GM11168 (cell line): ENCODE measurements around the gene CHI3L2.
"Not testable (repeated sequence)": the region's sequence is repeated elsewhere in the genome, so short reads cannot be mapped to it uniquely, and the experiment has no call there.

Experiments
- in situ Hi-C: fragments of 300-500 bp; cut with MboI; formaldehyde crosslinking; loops from one replicate; pipeline ENCODE4 v1.12.0; 2022; ENCODE audit warnings: low sequenced_read_pairs; ENCODE audit not compliant: unreplicated experiment

Gene CHI3L2

GRCh38 chr1:111201275-111202090 lies 26.0 kb upstream of the CHI3L2 start:
- in situ Hi-C loops = no loop called here

- in situ Hi-C loops = no loop called here
Measured at GRCh38 chr1:111202366-111202706, 25.2 kb upstream of the CHI3L2 start.

GRCh38 chr1:111202707-111203623 lies 24.5 kb upstream of the CHI3L2 start:
- in situ Hi-C loops = no loop called here

DNA sequence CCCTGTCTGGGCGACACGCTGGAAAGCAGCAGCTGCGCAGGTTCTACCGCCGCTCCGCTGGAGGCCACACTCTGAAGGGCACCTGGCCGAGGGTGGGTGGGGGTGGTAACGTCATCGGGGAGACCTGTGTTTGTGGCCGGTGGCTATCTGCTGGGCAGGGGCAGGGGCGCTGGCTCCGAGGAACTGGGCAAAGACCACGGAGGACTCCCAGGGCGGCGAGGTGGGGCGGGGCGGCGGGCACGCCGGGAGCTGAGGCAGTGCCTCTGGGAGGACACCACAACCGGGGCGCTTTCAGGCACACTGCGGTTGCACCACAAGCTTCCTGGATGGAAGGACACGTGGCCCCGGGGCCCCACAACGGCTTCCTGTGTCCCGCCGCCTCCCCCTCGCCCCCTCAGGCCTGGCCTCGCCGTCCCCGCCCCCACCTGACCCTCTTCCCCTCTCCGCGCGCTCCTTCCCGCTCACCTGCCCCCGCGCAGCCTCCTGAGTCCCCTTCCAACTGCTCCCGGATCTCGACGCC lies 23.8 kb upstream of the CHI3L2 start:
- in situ Hi-C loops = no loop called here

GRCh38 chr1:111204201-111204982 lies 23.1 kb upstream of the CHI3L2 start:
- in situ Hi-C loops = no loop called here

GRCh38 chr1:111204983-111205713 lies 22.4 kb upstream of the CHI3L2 start:
- in situ Hi-C loops = no loop called here

- in situ Hi-C loops = no loop called here
Measured at GRCh38 chr1:111205714-111206050, 21.8 kb upstream of the CHI3L2 start.

DNA sequence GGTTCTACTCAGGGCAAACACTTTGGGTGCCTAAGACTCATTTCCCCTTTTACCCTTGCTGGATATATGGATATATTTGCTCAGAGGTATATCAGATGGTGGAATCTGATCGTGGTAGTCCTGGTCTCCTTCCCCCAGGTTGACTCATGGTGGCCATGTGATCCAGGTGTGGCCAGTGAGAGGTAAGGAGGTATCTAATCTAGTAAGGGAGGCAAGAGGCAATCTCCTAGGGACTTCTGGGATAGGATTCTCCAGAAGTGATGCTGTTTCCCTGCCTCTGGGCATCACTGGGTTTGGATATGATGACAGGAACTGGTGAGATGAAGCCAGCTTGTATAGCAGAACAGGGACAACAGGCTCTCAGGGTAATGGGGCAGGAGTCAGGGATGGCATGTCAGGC lies 18.6 kb upstream of the CHI3L2 start:
- in situ Hi-C loops = no loop called here

GRCh38 chr1:111209622-111210021 lies 17.9 kb upstream of the CHI3L2 start:
- in situ Hi-C loops = no loop called here

- in situ Hi-C loops = no loop called here
Measured at GRCh38 chr1:111211921-111212320, 15.6 kb upstream of the CHI3L2 start.

DNA sequence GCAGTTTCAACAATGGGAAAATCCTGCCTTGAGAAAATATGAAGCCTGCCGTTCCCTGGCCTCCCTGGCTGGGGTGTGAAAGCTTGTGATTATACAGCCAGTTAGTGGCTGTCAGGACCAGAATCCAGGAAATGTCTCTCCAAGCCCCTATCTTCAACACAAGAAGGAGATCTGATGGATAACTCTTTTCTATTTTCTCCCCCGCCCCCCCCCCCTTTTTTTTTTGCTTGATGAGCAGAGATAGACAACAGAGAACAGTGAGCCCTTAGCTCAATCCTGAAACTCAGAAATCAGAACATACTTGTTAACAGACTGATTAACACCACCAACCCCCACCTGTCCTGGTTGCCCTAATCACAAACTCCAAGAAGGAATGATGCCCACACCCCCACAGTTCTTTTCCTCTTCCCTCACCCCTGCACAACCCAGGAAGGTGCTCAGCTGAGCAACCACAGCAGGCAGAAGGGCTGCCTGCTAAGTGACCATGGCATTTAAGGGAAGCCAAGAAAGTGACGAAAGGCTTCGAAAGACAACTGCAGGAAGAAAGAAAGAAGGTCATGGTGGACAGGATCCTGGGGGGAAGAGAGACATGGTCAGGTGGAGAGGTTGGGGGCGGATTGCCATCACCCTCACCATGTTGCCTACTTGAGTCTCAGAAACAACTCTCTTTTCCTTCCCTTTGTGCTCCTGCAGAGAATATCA lies 14.7 kb upstream of the CHI3L2 start:
- in situ Hi-C loops = no loop called here

- in situ Hi-C loops = no loop called here
Measured at GRCh38 chr1:111213412-111213811, 14.1 kb upstream of the CHI3L2 start.

GRCh38 chr1:111214074-111214801 lies 13.3 kb upstream of the CHI3L2 start:
- in situ Hi-C loops = no loop called here

GRCh38 chr1:111214884-111215283 lies 12.6 kb upstream of the CHI3L2 start:
- in situ Hi-C loops = no loop called here

GRCh38 chr1:111215285-111215684 lies 12.2 kb upstream of the CHI3L2 start:
- in situ Hi-C loops = not testable (repeated sequence)

- in situ Hi-C loops = no loop called here
Measured at GRCh38 chr1:111216751-111217150, 10.8 kb upstream of the CHI3L2 start.

DNA sequence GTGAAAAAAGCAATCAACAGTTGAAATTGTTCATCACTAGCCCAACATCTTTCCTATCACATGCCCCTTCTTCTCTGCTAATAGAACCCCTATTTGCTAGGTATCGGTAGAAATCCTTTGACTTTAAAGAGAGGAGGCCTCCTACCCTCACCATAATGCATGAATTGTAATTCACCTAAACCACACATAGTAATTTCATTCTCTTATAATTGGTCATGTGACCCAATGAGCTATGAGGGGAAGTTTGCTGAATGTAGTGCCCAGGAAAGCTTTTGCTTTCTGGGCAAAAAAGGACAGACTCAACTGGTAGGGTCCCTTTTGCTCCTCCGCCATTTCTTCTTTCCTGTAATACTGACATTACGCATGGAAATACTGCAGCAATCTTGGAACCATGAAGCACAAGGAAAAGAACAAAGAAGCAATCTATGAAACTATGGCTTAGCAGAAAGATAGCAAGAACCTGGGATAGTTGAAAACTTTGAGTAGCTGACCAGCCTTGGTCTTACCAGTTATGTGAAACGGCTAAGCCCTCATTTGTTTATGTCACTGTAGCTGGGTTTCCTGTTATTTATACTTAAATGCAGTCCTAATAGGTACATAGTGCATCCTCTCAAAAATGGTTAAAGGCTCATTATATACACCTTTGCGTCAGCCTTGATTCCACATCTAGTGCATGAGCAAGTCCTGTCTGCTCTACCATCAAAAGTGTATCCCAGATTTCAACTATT lies 10.2 kb upstream of the CHI3L2 start:
- in situ Hi-C loops = no loop called here
